Activated naive CD4-positive, alpha-beta T cell treated with anti-CD3 and anti-CD28 coated beads for 36 hours (primary cell): ENCODE results near the gene XRCC4. TPM values are rescaled to one million over a fixed set of nuclear protein-coding genes. Genes with fewer than 3 reads are reported as not detected.
"Not testable (repeated sequence)": the region's sequence is repeated elsewhere in the genome, so short reads cannot be mapped to it uniquely, and the experiment has no call there.

ENCODE experiments used
- CTCF ChIA-PET: fragments of 350-600 bp; sonication (Branson Sonifier 250); formaldehyde crosslinking; loops from one replicate; lab custom pipeline; 2021; ENCODE audit warnings: antibody characterized with exemption; lab: Charles Lee
- DNase-seq: peaks from one replicate; pipeline ENCODE4 v3.0.0-alpha.2; 2020
- H3K27ac Mint-ChIP-seq: one replicate; pipeline ENCODE4 v1.8.0; 2021; ENCODE audit warnings: mild to moderate bottlenecking, mixed read lengths
- H3K27me3 Mint-ChIP-seq: one replicate; pipeline ENCODE4 v1.8.0; 2021; ENCODE audit warnings: low read depth, mixed read lengths
- H3K36me3 Mint-ChIP-seq: one replicate; pipeline ENCODE4 v1.8.0; 2021; ENCODE audit warnings: low read depth, mixed read lengths
- H3K4me1 Mint-ChIP-seq: one replicate; pipeline ENCODE4 v1.8.0; 2021; ENCODE audit warnings: low read depth, mixed read lengths
- H3K4me3 Mint-ChIP-seq: one replicate; pipeline ENCODE4 v1.8.0; 2021; ENCODE audit warnings: mild to moderate bottlenecking, moderate library complexity, mixed read lengths
- H3K9me3 Mint-ChIP-seq: one replicate; pipeline ENCODE4 v1.8.0; 2021; ENCODE audit warnings: mixed read lengths
- intact Hi-C: fragments of 100-400 bp; cut with micrococcal nuclease; formaldehyde crosslinking; loops from one replicate; pipeline ENCODE4 v1.15.1; 2023
- total RNA-seq, 2 experiments: library from RNA; stranded (reverse); gene quantifications; one replicate each; pipeline ENCODE4 v1.2.3, GENCODE V29; 2021

XRCC4 gene
- total RNA-seq, 2 experiments from 2014 or later: 12.1 to 12.8 TPM

GRCh38 chr5:83049370-83049885 lies 27.9 kb upstream of the XRCC4 start:
- H3K27ac Mint-ChIP-seq: no peak overlapping the region
- no peaks in the 10 kb centered on the region for H3K27me3 Mint-ChIP-seq
- H3K36me3 Mint-ChIP-seq: peaks cover 29% of the 10 kb centered on the region
- H3K4me3 Mint-ChIP-seq: no peak overlapping the region
- no peaks in the 10 kb centered on the region for H3K4me1 Mint-ChIP-seq
- intact Hi-C loops: no loop called here
- no peaks in the 10 kb centered on the region for H3K9me3 Mint-ChIP-seq
- CTCF ChIA-PET: no interaction called here
- no peak for DNase-seq

GRCh38 chr5:83050723-83051340 lies 26.5 kb upstream of the XRCC4 start:
- no peaks in the 10 kb centered on the region for H3K4me1 Mint-ChIP-seq

GRCh38 chr5:83055166-83055565 lies 22.2 kb upstream of the XRCC4 start:
- H3K27me3 Mint-ChIP-seq: no peaks in the 10 kb centered on the region
- H3K4me3 Mint-ChIP-seq: no peak overlapping the region
- no peak for DNase-seq
- H3K27ac Mint-ChIP-seq: no peak overlapping the region
- no peaks in the 10 kb centered on the region for H3K9me3 Mint-ChIP-seq
- intact Hi-C loops: no loop called here
- H3K36me3 Mint-ChIP-seq: peaks cover 41% of the 10 kb centered on the region
- CTCF ChIA-PET: interaction anchor here (0.6 kb wide), 1 partner anchor 385 kb away, joined by 4 read pairs; no protein-coding TSS in a partner anchor
- no peaks in the 10 kb centered on the region for H3K4me1 Mint-ChIP-seq

More at GRCh38 chr5:83050723-83051340, 26.5 kb upstream of the XRCC4 start:
- no peak for DNase-seq
- H3K27ac Mint-ChIP-seq: no peak overlapping the region
- H3K4me3 Mint-ChIP-seq: no peak overlapping the region
- no peaks in the 10 kb centered on the region for H3K27me3 Mint-ChIP-seq
- no peaks in the 10 kb centered on the region for H3K9me3 Mint-ChIP-seq
- peaks cover 39% of the 10 kb centered on the region for H3K36me3 Mint-ChIP-seq
- CTCF ChIA-PET: no interaction called here
- intact Hi-C loops: no loop called here

- CTCF ChIA-PET: interaction anchor here (0.7 kb wide), 1 partner anchor 681 kb away, joined by 6 read pairs; no protein-coding TSS in a partner anchor
Observed at GRCh38 chr5:83058726-83059125, 18.6 kb upstream of the XRCC4 start.

GRCh38 chr5:83059341-83059740 lies 18.0 kb upstream of the XRCC4 start:
- CTCF ChIA-PET: interaction anchor here (0.7 kb wide), 1 partner anchor 680 kb away, joined by 6 read pairs; no protein-coding TSS in a partner anchor
- no peak for DNase-seq
- Mint-ChIP-seq H3K9me3 (no peaks in the 10 kb centered on the region), H3K27ac (no peak overlapping the region), H3K4me3 (no peak overlapping the region), H3K27me3 (no peaks in the 10 kb centered on the region), H3K36me3 (peaks cover 36% of the 10 kb centered on the region), H3K4me1 (peaks cover 1% of the 10 kb centered on the region)
- intact Hi-C loops: no loop called here

More at GRCh38 chr5:83058726-83059125, 18.6 kb upstream of the XRCC4 start:
- H3K27me3 Mint-ChIP-seq: no peaks in the 10 kb centered on the region
- peaks cover 41% of the 10 kb centered on the region for H3K36me3 Mint-ChIP-seq
- intact Hi-C loops: no loop called here
- DNase-seq: no peak
- H3K4me1 Mint-ChIP-seq: no peaks in the 10 kb centered on the region
- no peaks in the 10 kb centered on the region for H3K9me3 Mint-ChIP-seq
- H3K27ac Mint-ChIP-seq: no peak overlapping the region
- H3K4me3 Mint-ChIP-seq: no peak overlapping the region

GRCh38 chr5:83066548-83067110 lies 10.7 kb upstream of the XRCC4 start:
- no peaks in the 10 kb centered on the region for H3K27me3 Mint-ChIP-seq
- no peak overlapping the region for H3K27ac Mint-ChIP-seq
- intact Hi-C loops: no loop called here
- peaks cover 38% of the 10 kb centered on the region for H3K4me1 Mint-ChIP-seq
- peaks cover 7% of the 10 kb centered on the region for H3K36me3 Mint-ChIP-seq
- CTCF ChIA-PET: interaction anchor here (1.4 kb wide), 1 partner anchor 37 kb away, joined by 6 read pairs; no protein-coding TSS in a partner anchor
- DNase-seq: no peak
- H3K4me3 Mint-ChIP-seq: no peak overlapping the region
- H3K9me3 Mint-ChIP-seq: no peaks in the 10 kb centered on the region

GRCh38 chr5:83067377-83067776 lies 10.0 kb upstream of the XRCC4 start:
- intact Hi-C loops: not testable (repeated sequence)
- H3K4me1 Mint-ChIP-seq: peaks cover 46% of the 10 kb centered on the region

GRCh38 chr5:83069096-83069799 lies 8.1 kb upstream of the XRCC4 start:
- H3K9me3 Mint-ChIP-seq: no peaks in the 10 kb centered on the region
- no peak overlapping the region for H3K4me3 Mint-ChIP-seq
- peaks cover 22% of the 10 kb centered on the region for H3K36me3 Mint-ChIP-seq
- H3K27me3 Mint-ChIP-seq: no peaks in the 10 kb centered on the region
- CTCF ChIA-PET: no interaction called here
- no peak overlapping the region for H3K27ac Mint-ChIP-seq
- intact Hi-C loops: no loop called here
- DNase-seq: no peak
- peaks cover 64% of the 10 kb centered on the region for H3K4me1 Mint-ChIP-seq

More at GRCh38 chr5:83067377-83067776, 10.0 kb upstream of the XRCC4 start:
- H3K4me3 Mint-ChIP-seq, H3K36me3 Mint-ChIP-seq, H3K27me3 Mint-ChIP-seq, CTCF ChIA-PET, H3K27ac Mint-ChIP-seq, DNase-seq, H3K9me3 Mint-ChIP-seq: not testable (repeated sequence)

- Mint-ChIP-seq H3K27ac (no peak overlapping the region), H3K4me1 (peaks cover 72% of the 10 kb centered on the region), H3K36me3 (peaks cover 29% of the 10 kb centered on the region), H3K27me3 (no peaks in the 10 kb centered on the region), H3K4me3 (no peak overlapping the region), H3K9me3 (no peaks in the 10 kb centered on the region)
- DNase-seq: no peak
- CTCF ChIA-PET: no interaction called here
- intact Hi-C loops: loop anchor here (10.0 kb wide), 1 partner anchor 1327 kb away; no protein-coding TSS in a partner anchor
Observed at GRCh38 chr5:83071286-83072051, 5.9 kb upstream of the XRCC4 start.

- Mint-ChIP-seq H3K27me3 (no peaks in the 10 kb centered on the region), H3K36me3 (peaks cover 29% of the 10 kb centered on the region), H3K27ac (no peak overlapping the region), H3K4me3 (no peak overlapping the region), H3K9me3 (no peaks in the 10 kb centered on the region), H3K4me1 (peaks cover 69% of the 10 kb centered on the region)
- DNase-seq: no peak
- intact Hi-C loops: loop anchor here (10.0 kb wide), 1 partner anchor 1328 kb away; no protein-coding TSS in a partner anchor
- CTCF ChIA-PET: no interaction called here
Observed at GRCh38 chr5:83072966-83073365, 4.4 kb upstream of the XRCC4 start.

GRCh38 chr5:83077662-83078261 lies 415 bp downstream of the XRCC4 start:
- Mint-ChIP-seq H3K27me3 (no peaks in the 10 kb centered on the region), H3K4me1 (peaks cover 41% of the 10 kb centered on the region), H3K9me3 (no peaks in the 10 kb centered on the region), H3K36me3 (peaks cover 23% of the 10 kb centered on the region), H3K27ac (peak overlapping the region; percentile 96), H3K4me3 (peak overlapping the region; percentile 98)
- CTCF ChIA-PET: no interaction called here
- DNase-seq: no peak
- intact Hi-C loops: loop anchor here (2.0 to 10.0 kb wide), 7 partner anchors 110 to 1777 kb away; partner anchors contain the start of genes ATG10, RPS23 and ZCCHC9
